GM19099 (cell line): ENCODE data around the gene RNASE8.

Experiments used
- POLR2A ChIP-seq: IDR thresholded peaks from 3 replicates; pipeline ENCODE4 v1.6.1; 2011; ENCODE audit warnings: low read depth; ENCODE audit not compliant: insufficient read length; ENCODE audit errors: extremely low read depth

The RNASE8 gene

GRCh38 chr14:21055432-21056117, 2.0 kb upstream of the RNASE8 start:
- no peak for TF ChIP-seq POLR2A

- no peak for TF ChIP-seq POLR2A
Observed at GRCh38 chr14:21056520-21057163, 980 bp upstream of the RNASE8 start.

GRCh38 chr14:21058903-21059302, 1.3 kb downstream of the RNASE8 start:
- no peak for TF ChIP-seq POLR2A

- TF ChIP-seq POLR2A, result no peak
Observed at GRCh38 chr14:21059842-21060613, 2.4 kb downstream of the RNASE8 start.

- no peak for TF ChIP-seq POLR2A
Observed at GRCh38 chr14:21060614-21061346, 3.2 kb downstream of the RNASE8 start.

DNA sequence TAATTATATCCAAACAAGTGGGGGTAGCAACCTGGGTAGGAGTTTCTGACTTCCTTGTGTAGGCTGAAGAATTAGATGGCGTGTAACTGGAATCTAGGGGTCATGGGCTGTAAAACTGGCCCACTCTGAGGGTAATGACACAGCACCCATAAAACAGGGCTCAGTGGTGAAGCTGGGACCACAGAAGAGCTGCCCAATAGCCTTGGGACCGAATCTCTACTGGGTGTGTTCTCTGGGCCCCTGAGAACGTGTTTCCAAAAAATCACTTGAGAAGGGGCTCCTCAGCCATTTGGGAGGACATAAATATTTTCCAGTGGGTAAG, 3.7 kb downstream of the RNASE8 start:
- no peak for TF ChIP-seq POLR2A

- no peak for TF ChIP-seq POLR2A
Observed at GRCh38 chr14:21063479-21063878, 5.9 kb downstream of the RNASE8 start.

GRCh38 chr14:21066882-21067502, 9.4 kb downstream of the RNASE8 start:
- TF ChIP-seq POLR2A, result no peak

DNA sequence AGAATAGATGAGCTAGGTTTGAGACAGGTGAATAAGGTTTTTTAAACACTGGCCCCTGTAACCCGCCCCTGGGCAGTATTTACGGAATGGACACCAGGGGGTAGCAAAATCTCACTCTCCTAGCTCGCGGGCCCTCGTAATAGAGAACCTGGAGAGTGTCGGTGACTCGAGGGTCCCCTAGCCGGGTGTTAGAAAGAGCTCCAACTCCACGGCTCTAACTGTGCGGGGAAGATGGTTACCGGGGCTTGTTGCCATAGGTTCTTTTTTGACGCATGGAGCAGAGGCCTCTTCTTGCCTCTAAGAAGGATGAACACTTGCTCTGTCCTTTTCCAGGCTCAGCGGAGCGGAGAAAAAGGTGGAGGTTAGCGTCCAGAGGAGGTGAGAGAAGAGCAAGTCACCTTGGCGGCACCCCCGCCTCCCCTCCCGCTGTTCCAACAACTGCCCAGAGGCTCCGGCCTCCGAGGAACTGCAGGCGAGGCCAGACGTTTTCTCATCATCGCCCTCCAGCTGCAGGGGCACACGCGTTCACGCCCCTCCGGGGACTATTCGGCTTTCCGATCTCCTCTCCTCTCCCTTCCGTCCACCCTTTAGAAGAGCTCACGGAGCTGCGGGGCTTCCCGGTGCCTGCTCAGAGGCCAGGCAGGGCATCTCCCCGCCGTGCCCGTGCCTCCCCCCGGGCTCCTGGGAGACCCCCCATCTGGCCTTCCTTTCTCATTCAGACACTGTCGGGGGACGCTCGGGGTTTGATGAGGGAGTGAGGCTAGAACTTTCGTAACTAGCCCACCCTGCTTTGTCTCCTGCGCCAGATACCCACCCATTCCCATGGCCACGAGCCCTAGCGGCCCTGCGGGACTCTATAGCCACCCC, 11.1 kb downstream of the RNASE8 start:
- TF ChIP-seq POLR2A, result no peak

DNA sequence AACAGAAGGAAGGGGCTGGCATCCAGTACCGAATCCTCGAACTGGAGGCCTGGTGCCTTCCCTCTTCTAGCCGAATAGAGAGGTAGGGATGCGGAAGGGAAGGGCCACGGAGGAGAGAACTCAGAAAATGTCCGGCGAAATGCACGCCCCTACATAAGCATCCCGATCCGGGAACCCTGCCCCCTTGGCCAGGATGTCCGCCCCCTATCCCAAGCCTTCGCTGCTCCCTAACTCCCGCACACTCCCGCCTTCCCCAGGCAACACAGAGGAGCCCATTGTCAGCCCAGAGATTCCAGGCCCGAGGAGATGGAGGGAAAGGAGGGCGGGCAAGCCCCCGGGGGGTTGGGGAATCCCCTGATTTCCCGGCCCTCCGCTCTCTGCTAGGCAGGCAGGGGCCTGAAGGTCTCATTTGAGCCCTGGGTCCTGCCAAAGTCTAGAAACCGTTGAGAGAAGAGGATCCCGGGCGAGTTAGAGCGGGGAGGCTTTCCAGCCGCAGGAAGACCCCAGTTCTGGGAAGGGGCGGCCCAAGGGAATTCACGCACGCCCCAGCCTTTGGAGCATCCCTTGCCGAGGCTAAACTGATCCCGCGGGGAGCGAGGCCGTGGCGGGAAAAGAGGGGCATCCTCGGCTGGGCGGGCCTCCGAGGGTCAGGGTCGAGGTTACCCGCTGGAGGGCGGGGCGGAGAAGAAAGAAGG, 11.9 kb downstream of the RNASE8 start:
- no peak for TF ChIP-seq POLR2A

- no peak for TF ChIP-seq POLR2A
Observed at GRCh38 chr14:21070083-21070609, 12.5 kb downstream of the RNASE8 start, which contains the start of gene ARHGEF40. Gene ARHGEF40, plus strand, starts transcription at chr14:21070304. Its CDS starts 93 bp downstream, at chr14:21070397.

- TF ChIP-seq POLR2A, result no peak
Observed at GRCh38 chr14:21070610-21071224, 13.1 kb downstream of the RNASE8 start.
